HS-27A (cell line): ENCODE data around the gene PPP2R5E.
"Not testable (repeated sequence)": the region's sequence is repeated elsewhere in the genome, so short reads cannot be mapped to it uniquely, and the experiment has no call there.

Source experiments
- DNase-seq: peaks from one replicate; pipeline ENCODE4 v3.0.0-alpha.2; 2012; ENCODE audit warnings: low read depth, missing footprints

The PPP2R5E gene

GRCh38 chr14:63378444-63378843 lies 164.7 kb downstream of the PPP2R5E start:
- no peak for DNase-seq

GRCh38 chr14:63375769-63376168 lies 167.4 kb downstream of the PPP2R5E start:
- no peak for DNase-seq

- not testable (repeated sequence) for DNase-seq
Observed at GRCh38 chr14:63371613-63372012, 171.6 kb downstream of the PPP2R5E start.

- DNase-seq, result no peak
Observed at GRCh38 chr14:63371033-63371432, 172.1 kb downstream of the PPP2R5E start.

- no peak for DNase-seq
Observed at GRCh38 chr14:63367742-63368364, 175.3 kb downstream of the PPP2R5E start.

GRCh38 chr14:63362389-63362819 lies 180.8 kb downstream of the PPP2R5E start:
- DNase-seq, result no peak

GRCh38 chr14:63361790-63362189 lies 181.4 kb downstream of the PPP2R5E start:
- no peak for DNase-seq

GRCh38 chr14:63357841-63358240 lies 185.3 kb downstream of the PPP2R5E start:
- no peak for DNase-seq

GRCh38 chr14:63345826-63346225 lies 197.4 kb downstream of the PPP2R5E start:
- no peak for DNase-seq

- no peak for DNase-seq
Observed at GRCh38 chr14:63344336-63344735, 198.8 kb downstream of the PPP2R5E start.

- DNase-seq, result no peak
Observed at GRCh38 chr14:63343878-63344277, 199.3 kb downstream of the PPP2R5E start.

GRCh38 chr14:63342371-63342770 lies 200.8 kb downstream of the PPP2R5E start:
- no peak for DNase-seq

- no peak for DNase-seq
Observed at GRCh38 chr14:63328787-63329737, 214.1 kb downstream of the PPP2R5E start.

- no peak for DNase-seq
Observed at GRCh38 chr14:63326840-63327239, 216.3 kb downstream of the PPP2R5E start.

- no peak for DNase-seq
Observed at GRCh38 chr14:63322897-63323573, 220.1 kb downstream of the PPP2R5E start.

- DNase-seq, result no peak
Observed at GRCh38 chr14:63322472-63322871, 220.7 kb downstream of the PPP2R5E start.
